Vagina (tissue), 2 donors: ENCODE data around the gene SELENOV. TPM values are rescaled to one million over a fixed set of nuclear protein-coding genes. Genes with fewer than 3 reads are reported as not detected.

ENCODE experiments used
- DNase-seq, 2 donors: peaks; one replicate each; pipeline ENCODE4 v3.0.0-alpha.2; 2017; ENCODE audit errors: extremely low spot score in 2 of 2
- H3K27ac ChIP-seq: fragments of 200-600 bp; sonication (generic); one replicate; pipeline ENCODE4 v1.5.1; 2019
- H3K27me3 ChIP-seq: fragments of 200-600 bp; sonication (generic); one replicate; pipeline ENCODE4 v1.5.1; 2019
- H3K36me3 ChIP-seq, 2 donors: fragments of 200-600 bp; sonication (generic); one replicate each; pipeline ENCODE4 v1.5.1; 2017 to 2019
- H3K4me1 ChIP-seq: fragments of 200-600 bp; sonication (generic); one replicate; pipeline ENCODE4 v1.5.1; 2019
- H3K4me3 ChIP-seq, 2 donors: fragments of 200-600 bp; sonication (generic); 1 replicate in 1 of 2; 2 replicates in 1 of 2; pipeline ENCODE4 v1.5.1; 2016 to 2019
- H3K9me3 ChIP-seq: fragments of 200-600 bp; sonication (generic); one replicate; pipeline ENCODE4 v1.5.1; 2019
- CTCF ChIP-seq, 3 experiments: fragments of 450-650 bp in 2 of 3; fragments of 200-600 bp in 1 of 3; sonication (generic) in 1 of 3; IDR thresholded peaks; one replicate each; pipeline ENCODE4 v1.5.1; 2017 to 2019; ENCODE audit warnings: antibody characterized with exemption in 3 of 3, mild to moderate bottlenecking in 2 of 3, moderate library complexity in 2 of 3
- POLR2A ChIP-seq, 2 donors: fragments of 450-650 bp; IDR thresholded peaks; one replicate each; pipeline ENCODE4 v1.6.1; 2017; ENCODE audit warnings: antibody characterized with exemption in 2 of 2, mild to moderate bottlenecking in 2 of 2, moderate library complexity in 2 of 2
- POLR2AphosphoS5 ChIP-seq, 2 donors: sonication (generic); formaldehyde crosslinking; IDR thresholded peaks; one replicate each; pipeline ENCODE4 v1.9.0; 2017; ENCODE audit warnings: antibody characterized with exemption in 2 of 2, mild to moderate bottlenecking in 2 of 2, low read depth in 1 of 2; ENCODE audit not compliant: insufficient read depth in 1 of 2
- intact Hi-C: fragments of 100-400 bp; cut with DNase I; formaldehyde crosslinking; loops from one replicate; pipeline ENCODE4 v1.15.1; 2023
- total RNA-seq: library from RNA; depleted of rRNA; stranded (reverse); fragments of >200 nt; gene quantifications from one replicate; pipeline ENCODE4 v1.2.3, GENCODE V29; 2016

Gene SELENOV
- total RNA-seq, 1 donor from 2014 or later: not detected

GRCh38 chr19:39524495-39524894 is 9.6 kb downstream of the SELENOV start:
- intact Hi-C loops: no loop called here
- no peaks in the 10 kb centered on the region for H3K4me1 ChIP-seq
- no peak for DNase-seq
- H3K27ac ChIP-seq: no peak overlapping the region
- no peaks in the 10 kb centered on the region for H3K27me3 ChIP-seq
- no peak for TF ChIP-seq POLR2AphosphoS5 (IDR thresholded peaks at IDR 0.05; ENCODE audit: insufficient read depth in 1 of 2, low read depth in 1 of 2)
- no peak for TF ChIP-seq CTCF (IDR thresholded peaks at IDR 0.05)
- no peak for TF ChIP-seq POLR2A (IDR thresholded peaks at IDR 0.05)
- H3K4me3 ChIP-seq: no peak overlapping the region
- no peaks in the 10 kb centered on the region for H3K36me3 ChIP-seq
- H3K9me3 ChIP-seq: no peaks in the 10 kb centered on the region

GRCh38 chr19:39525205-39525604 is 10.3 kb downstream of the SELENOV start:
- intact Hi-C loops: no loop called here
- no peaks in the 10 kb centered on the region for H3K27me3 ChIP-seq
- no peak for DNase-seq

GRCh38 chr19:39531834-39532232 is 16.9 kb downstream of the SELENOV start:
- Histone ChIP-seq H3K9me3 (no peaks in the 10 kb centered on the region), H3K4me3 (peak overlapping the region; percentile 71 to 84), H3K36me3 (no peaks in the 10 kb centered on the region), H3K27ac (peak overlapping the region; percentile 82), H3K27me3 (no peaks in the 10 kb centered on the region), H3K4me1 (peaks cover 16% of the 10 kb centered on the region)
- intact Hi-C loops: loop anchor here (5.0 to 10.0 kb wide), 2 partner anchors 55 to 137 kb away; partner anchors contain the start of genes MED29 and PAF1
- TF ChIP-seq POLR2AphosphoS5 (IDR thresholded peaks at IDR 0.05; ENCODE audit: insufficient read depth in 1 of 2, low read depth in 1 of 2) (no peak), CTCF (IDR thresholded peaks at IDR 0.05) (no peak), POLR2A (IDR thresholded peaks at IDR 0.05) (no peak)
- no peak for DNase-seq

More at GRCh38 chr19:39525205-39525604, 10.3 kb downstream of the SELENOV start:
- H3K27ac ChIP-seq: no peak overlapping the region
- H3K9me3 ChIP-seq: no peaks in the 10 kb centered on the region
- H3K4me1 ChIP-seq: no peaks in the 10 kb centered on the region
- TF ChIP-seq POLR2AphosphoS5 (IDR thresholded peaks at IDR 0.05; ENCODE audit: insufficient read depth in 1 of 2, low read depth in 1 of 2) (no peak), CTCF (IDR thresholded peaks at IDR 0.05) (no peak), POLR2A (IDR thresholded peaks at IDR 0.05) (no peak)
- H3K4me3 ChIP-seq: no peak overlapping the region
- H3K36me3 ChIP-seq: no peaks in the 10 kb centered on the region

- DNase-seq: peak in 1 of 2 donors; percentile 94
- H3K27me3 ChIP-seq: no peaks in the 10 kb centered on the region
- H3K4me1 ChIP-seq: peaks cover 16% of the 10 kb centered on the region
- no peaks in the 10 kb centered on the region for H3K36me3 ChIP-seq
- peak within 1 kb of the TSS; percentile 71 to 84 for H3K4me3 ChIP-seq
- H3K27ac ChIP-seq: peak within 1 kb of the TSS; percentile 82
- peak; percentile 96 to 99 (median 99) for TF ChIP-seq CTCF (IDR thresholded peaks at IDR 0.05)
- peak in 1 of 2 donors; percentile 70 for TF ChIP-seq POLR2A (IDR thresholded peaks at IDR 0.05)
- TF ChIP-seq POLR2AphosphoS5 (IDR thresholded peaks at IDR 0.05; ENCODE audit: insufficient read depth in 1 of 2, low read depth in 1 of 2): peak; percentile 94 to 99
- no peaks in the 10 kb centered on the region for H3K9me3 ChIP-seq
- intact Hi-C loops: loop anchor here (5.0 to 10.0 kb wide), 2 partner anchors 55 to 138 kb away; partner anchors contain the start of genes MED29 and PAF1
These were observed 17.5 kb downstream of the SELENOV start, which contains the start of gene EID2B for GRCh38 chr19:39532233-39533002. Gene EID2B, minus strand, starts transcription at chr19:39532852. Its CDS starts 50 bp downstream, at chr19:39532802.
